Endothelial cell of umbilical vein (primary cell): ENCODE measurements around the gene RAB35. TPM values are rescaled to one million over a fixed set of nuclear protein-coding genes. Genes with fewer than 3 reads are reported as not detected.

Source experiments
- BruUV-seq: library from RNA; stranded (reverse); fragments of 400-500 nt; replicated peaks from 2 replicates; lab custom pipeline; 2021; lab: Mats Ljungman, UMichigan
- CTCF ChIA-PET: fragments of 300-600, 350-600 bp; sonication (Branson Sonifier 250); formaldehyde crosslinking; loops from one replicate; lab custom pipeline; 2021; ENCODE audit warnings: antibody characterized with exemption, inconsistent platforms; lab: Charles Lee
- POLR2A ChIA-PET: fragments of 300-600, 350-600 bp; sonication (Branson Sonifier 250); formaldehyde crosslinking; loops from one replicate; lab custom pipeline; 2021; ENCODE audit warnings: antibody characterized with exemption, inconsistent platforms; lab: Charles Lee
- DNase-seq: peaks from one replicate; pipeline ENCODE4 v3.0.0-alpha.2; 2011; ENCODE audit warnings: low read depth, low spot score
- FAIRE-seq: peaks from 2 replicates; lab custom pipeline; 2011; peaks lifted over from hg19 to GRCh38; lab: Jason Lieb, UNC
- H2AFZ ChIP-seq: 2 replicates; pipeline ENCODE4 v1.6.0; 2012; ENCODE audit warnings: low read depth, low read length, control low read depth, inconsistent platforms
- H3K27ac ChIP-seq: 2 replicates; pipeline ENCODE4 v1.5.1; 2011; ENCODE audit warnings: low read depth, mild to moderate bottlenecking, control low read depth, low read length, moderate library complexity; ENCODE audit not compliant: insufficient read depth
- H3K27me3 ChIP-seq, 2 experiments: 2 replicates each; pipeline versions ENCODE4 v1.6.0 to v1.6.1; 2011; ENCODE audit warnings: low read length in 2 of 2, mixed read lengths in 1 of 2; ENCODE audit not compliant: control insufficient read depth in 2 of 2, insufficient read depth in 2 of 2
- H3K36me3 ChIP-seq, 2 experiments: 2 replicates in 1 of 2; 3 replicates in 1 of 2; pipeline ENCODE4 v1.5.1; 2011; ENCODE audit warnings: low read length in 2 of 2, mild to moderate bottlenecking in 1 of 2, moderate library complexity in 1 of 2; ENCODE audit not compliant: control insufficient read depth in 2 of 2, insufficient read depth in 2 of 2; ENCODE audit errors: extremely low read depth in 1 of 2
- H3K4me1 ChIP-seq: 3 replicates; pipeline ENCODE4 v1.5.1; 2011; ENCODE audit warnings: mild to moderate bottlenecking, low read length; ENCODE audit not compliant: control insufficient read depth, insufficient read depth; ENCODE audit errors: extremely low read depth
- H3K4me2 ChIP-seq: 2 replicates; pipeline ENCODE4 v1.6.1; 2011; ENCODE audit warnings: low read length, control low read depth, mixed read lengths; ENCODE audit not compliant: insufficient read depth
- H3K4me3 ChIP-seq, 3 experiments: fragments of 200-600 bp in 1 of 3; sonication (generic), shearing (Covaris generic) in 1 of 3; replicated peaks in 1 of 3; 2 replicates each; pipeline ENCODE4 v1.5.1; 2011 to 2016; ENCODE audit warnings: control low read depth in 3 of 3, low read length in 3 of 3, mild to moderate bottlenecking in 2 of 3, inconsistent platforms in 1 of 3, low read depth in 1 of 3, moderate library complexity in 1 of 3; ENCODE audit not compliant: insufficient read depth in 1 of 3
- H3K79me2 ChIP-seq: 2 replicates; pipeline ENCODE4 v1.6.0; 2012; ENCODE audit warnings: low read length, inconsistent platforms; ENCODE audit not compliant: control insufficient read depth, insufficient read depth
- H3K9ac ChIP-seq: replicated peaks from 2 replicates; pipeline ENCODE3; 2011; ENCODE audit warnings: low read length, control low read depth; ENCODE audit not compliant: insufficient read depth; ENCODE audit errors: extremely low read depth
- H3K9me1 ChIP-seq: replicated peaks from 3 replicates; pipeline ENCODE4 v1.6.0; 2011; ENCODE audit warnings: mild to moderate bottlenecking, low read length; ENCODE audit not compliant: control insufficient read depth, insufficient read depth; ENCODE audit errors: extremely low read depth
- H3K9me3 ChIP-seq: replicated peaks from 2 replicates; pipeline ENCODE4 v1.5.1; 2012; ENCODE audit warnings: low read length, inconsistent platforms; ENCODE audit not compliant: control insufficient read depth, insufficient read depth
- H4K20me1 ChIP-seq: replicated peaks from 2 replicates; pipeline ENCODE3; 2011; ENCODE audit warnings: mild to moderate bottlenecking, low read length; ENCODE audit not compliant: control insufficient read depth, insufficient read depth; ENCODE audit errors: extremely low read depth
- EZH2 ChIP-seq: IDR thresholded peaks from 2 replicates; pipeline ENCODE4 v1.6.1; 2012; ENCODE audit warnings: borderline replicate concordance, low read depth, mild to moderate bottlenecking, moderate library complexity, low read length, inconsistent platforms; ENCODE audit not compliant: severe bottlenecking
- FOS ChIP-seq: IDR thresholded peaks from 2 replicates; pipeline ENCODE4 v1.6.1; 2011; ENCODE audit warnings: mild to moderate bottlenecking, low read length, moderate library complexity, borderline replicate concordance; ENCODE audit not compliant: insufficient read depth
- GATA2 ChIP-seq: IDR thresholded peaks from 2 replicates; pipeline ENCODE4 v1.7.0; 2011; ENCODE audit warnings: low read depth, mild to moderate bottlenecking, moderate library complexity, mixed read lengths, low read length; ENCODE audit not compliant: insufficient read length, insufficient read depth
- MAX ChIP-seq: IDR thresholded peaks from 2 replicates; pipeline ENCODE4 v1.6.1; 2011; ENCODE audit not compliant: insufficient read depth, insufficient read length
- MYC ChIP-seq: IDR thresholded peaks from one replicate; pipeline ENCODE4 v1.6.1; 2011; ENCODE audit warnings: mild to moderate bottlenecking, low read depth, low read length
- POLR2AphosphoS5 ChIP-seq: IDR thresholded peaks from 2 replicates; pipeline ENCODE4 v1.6.1; 2012; ENCODE audit warnings: low read depth, mild to moderate bottlenecking, control low read depth, low read length, moderate library complexity; ENCODE audit not compliant: insufficient read depth
- dilution Hi-C: fragments of 300-500 bp; cut with MboI; formaldehyde crosslinking; loops from one replicate; pipeline ENCODE4 v1.15.0; 2019; ENCODE audit warnings: low sequenced_read_pairs; ENCODE audit not compliant: extremely low pct_ligation_motif_present
- intact Hi-C: fragments of 100-400 bp; cut with micrococcal nuclease; formaldehyde crosslinking; loops from one replicate; pipeline ENCODE4 v1.10.0; 2022
- polyA plus RNA-seq, 4 experiments: library from polyadenylated mRNA; depleted of rRNA in 3 of 4; stranded (reverse) in 3 of 4; unstranded in 1 of 4; fragments of >200 nt; gene quantifications; 2 replicates each; pipeline versions ENCODE4 v1.2.1 to v1.2.3, GENCODE V29; 2011 to 2012; ENCODE audit warnings: missing spikeins in 1 of 4
- total RNA-seq: library from RNA; stranded (reverse); gene quantifications from 2 replicates; pipeline ENCODE4 v1.2.3, GENCODE V29; 2021
- TF ChIP-seq, protein P1 (sequence below), 2 donors: IDR thresholded peaks; 1 replicate in 1 of 2; 2 replicates in 1 of 2; pipeline ENCODE4 v1.5.1; 2011; ENCODE audit warnings: low read length in 2 of 2, mild to moderate bottlenecking in 2 of 2, moderate library complexity in 2 of 2, control low read depth in 1 of 2, inconsistent platforms in 1 of 2, low read depth in 1 of 2; ENCODE audit not compliant: insufficient read depth in 1 of 2; ENCODE audit errors: extremely low read depth in 1 of 2

RAB35 gene
- total and polyA plus RNA-seq, 2 donors (not counting 3 experiments of a cell fraction or from before 2014, with no cell fraction given): 70.5 to 80.3 TPM

- H3K79me2 ChIP-seq: no peaks in the 10 kb centered on the region
- DNase-seq: no peak
- no peak overlapping the region for H2AFZ ChIP-seq
- no peak for TF ChIP-seq MAX
- TF ChIP-seq EZH2: no peak
- TF ChIP-seq GATA2: no peak
- ChIA-PET CTCF (interaction anchor here (0.8 to 1.4 kb wide), 3 partner anchors 8 to 15 kb away, joined by 3 to 5 read pairs (median 3); no protein-coding TSS in a partner anchor), POLR2A (no interaction called here)
- no peak overlapping the region for H3K9ac ChIP-seq
- dilution Hi-C loops: no loop called here
- H3K36me3 ChIP-seq: no peaks in the 10 kb centered on the region
- no peak for FAIRE-seq
- no peaks in the 10 kb centered on the region for H3K9me1 ChIP-seq
- no TSS peak for BruUV-seq
- H3K9me3 ChIP-seq: no peaks in the 10 kb centered on the region
- H3K27ac ChIP-seq: no peak overlapping the region
- H3K4me1 ChIP-seq: no peaks in the 10 kb centered on the region
- no peak overlapping the region for H3K4me2 ChIP-seq
- H3K4me3 ChIP-seq: no peak overlapping the region
- H3K27me3 ChIP-seq: peaks cover 0 to 1% of the 10 kb centered on the region in 2 experiments
- intact Hi-C loops: no loop called here
- H4K20me1 ChIP-seq: no peaks in the 10 kb centered on the region
Observed at GRCh38 chr12:120072472-120073249, 43.9 kb downstream of the RAB35 start.

DNA sequence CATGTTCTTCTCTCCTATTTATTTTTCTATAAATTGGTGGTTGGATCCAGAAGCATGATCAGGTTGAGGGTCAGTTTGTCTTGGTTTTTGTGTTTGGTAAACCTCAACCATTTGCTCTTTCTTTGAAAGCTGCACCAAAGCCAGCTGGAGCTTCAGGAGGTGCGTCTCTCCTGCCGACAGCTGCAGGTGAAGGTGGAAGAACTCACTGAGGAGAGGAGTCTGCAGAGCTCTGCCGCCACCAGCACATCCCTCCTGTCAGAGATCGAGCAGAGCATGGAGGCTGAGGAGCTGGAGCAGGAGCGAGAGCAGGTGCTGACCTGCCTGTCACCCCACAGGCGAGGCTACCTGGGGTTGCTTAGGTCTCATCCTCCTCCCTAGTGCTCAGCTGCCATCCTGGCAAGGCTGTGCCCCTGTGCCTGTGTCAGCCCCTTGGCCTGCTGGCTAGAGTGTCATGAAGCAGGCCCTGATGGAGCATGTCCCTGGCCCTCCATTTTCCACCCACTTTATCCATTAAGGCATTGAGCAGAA lies 45.0 kb downstream of the RAB35 start:
- Histone ChIP-seq H3K4me3 (no peak overlapping the region), H3K27ac (no peak overlapping the region), H3K9me3 (no peaks in the 10 kb centered on the region), H3K36me3 (no peaks in the 10 kb centered on the region), H3K27me3 (peaks cover 2 to 3% of the 10 kb centered on the region in 2 experiments), H3K79me2 (no peaks in the 10 kb centered on the region), H3K4me2 (no peak overlapping the region), H3K4me1 (no peaks in the 10 kb centered on the region), H2AFZ (no peak overlapping the region), H4K20me1 (no peaks in the 10 kb centered on the region), H3K9ac (no peak overlapping the region), H3K9me1 (no peaks in the 10 kb centered on the region)
- intact Hi-C loops (no loop called here), dilution Hi-C loops (no loop called here)
- BruUV-seq: no TSS peak
- ChIA-PET POLR2A (no interaction called here), CTCF (no interaction called here)
- no peak for TF ChIP-seq MYC
- no peak for TF ChIP-seq POLR2AphosphoS5
- no peak for TF ChIP-seq EZH2
- no peak for TF ChIP-seq MAX
- TF ChIP-seq, protein P1, sequence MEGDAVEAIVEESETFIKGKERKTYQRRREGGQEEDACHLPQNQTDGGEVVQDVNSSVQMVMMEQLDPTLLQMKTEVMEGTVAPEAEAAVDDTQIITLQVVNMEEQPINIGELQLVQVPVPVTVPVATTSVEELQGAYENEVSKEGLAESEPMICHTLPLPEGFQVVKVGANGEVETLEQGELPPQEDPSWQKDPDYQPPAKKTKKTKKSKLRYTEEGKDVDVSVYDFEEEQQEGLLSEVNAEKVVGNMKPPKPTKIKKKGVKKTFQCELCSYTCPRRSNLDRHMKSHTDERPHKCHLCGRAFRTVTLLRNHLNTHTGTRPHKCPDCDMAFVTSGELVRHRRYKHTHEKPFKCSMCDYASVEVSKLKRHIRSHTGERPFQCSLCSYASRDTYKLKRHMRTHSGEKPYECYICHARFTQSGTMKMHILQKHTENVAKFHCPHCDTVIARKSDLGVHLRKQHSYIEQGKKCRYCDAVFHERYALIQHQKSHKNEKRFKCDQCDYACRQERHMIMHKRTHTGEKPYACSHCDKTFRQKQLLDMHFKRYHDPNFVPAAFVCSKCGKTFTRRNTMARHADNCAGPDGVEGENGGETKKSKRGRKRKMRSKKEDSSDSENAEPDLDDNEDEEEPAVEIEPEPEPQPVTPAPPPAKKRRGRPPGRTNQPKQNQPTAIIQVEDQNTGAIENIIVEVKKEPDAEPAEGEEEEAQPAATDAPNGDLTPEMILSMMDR (IDR thresholded peaks at IDR 0.05; ENCODE audit: extremely low read depth in 1 of 2, insufficient read depth in 1 of 2, low read depth in 1 of 2, low read length in 2 of 2): no peak
- no peak for TF ChIP-seq FOS
- FAIRE-seq (no peak), DNase-seq (no peak)
